Activated naive CD4-positive, alpha-beta T cell treated with anti-CD3 and anti-CD28 coated beads, Interleukin-2, amount 10 ng/mL, durations not matched to agents 7 days and 5 days (primary cell): ENCODE measurements around the gene ITGA11.
A peak's percentile ranks its signal among the peaks of the same experiment; 100 is the strongest.

ENCODE experiments used
- CTCF ChIA-PET: fragments of 350-600 bp; sonication (Branson Sonifier 250); formaldehyde crosslinking; loops from one replicate; lab custom pipeline; 2021; ENCODE audit warnings: antibody characterized with exemption; lab: Charles Lee
- DNase-seq: peaks from one replicate; pipeline ENCODE4 v3.0.0-alpha.2; 2020
- H3K27ac Mint-ChIP-seq: one replicate; pipeline ENCODE4 v1.8.0; 2021; ENCODE audit warnings: mild to moderate bottlenecking, moderate library complexity, mixed read lengths
- H3K27me3 Mint-ChIP-seq: one replicate; pipeline ENCODE4 v1.8.0; 2021; ENCODE audit warnings: mild to moderate bottlenecking, mixed read lengths
- H3K36me3 Mint-ChIP-seq: one replicate; pipeline ENCODE4 v1.8.0; 2021; ENCODE audit warnings: mixed read lengths
- H3K4me1 Mint-ChIP-seq: one replicate; pipeline ENCODE4 v1.8.0; 2021; ENCODE audit warnings: mixed read lengths
- H3K4me3 Mint-ChIP-seq: one replicate; pipeline ENCODE4 v1.8.0; 2021; ENCODE audit warnings: mild to moderate bottlenecking, moderate library complexity, mixed read lengths
- H3K9me3 Mint-ChIP-seq: one replicate; pipeline ENCODE4 v1.8.0; 2021; ENCODE audit warnings: mixed read lengths

Gene ITGA11

DNA sequence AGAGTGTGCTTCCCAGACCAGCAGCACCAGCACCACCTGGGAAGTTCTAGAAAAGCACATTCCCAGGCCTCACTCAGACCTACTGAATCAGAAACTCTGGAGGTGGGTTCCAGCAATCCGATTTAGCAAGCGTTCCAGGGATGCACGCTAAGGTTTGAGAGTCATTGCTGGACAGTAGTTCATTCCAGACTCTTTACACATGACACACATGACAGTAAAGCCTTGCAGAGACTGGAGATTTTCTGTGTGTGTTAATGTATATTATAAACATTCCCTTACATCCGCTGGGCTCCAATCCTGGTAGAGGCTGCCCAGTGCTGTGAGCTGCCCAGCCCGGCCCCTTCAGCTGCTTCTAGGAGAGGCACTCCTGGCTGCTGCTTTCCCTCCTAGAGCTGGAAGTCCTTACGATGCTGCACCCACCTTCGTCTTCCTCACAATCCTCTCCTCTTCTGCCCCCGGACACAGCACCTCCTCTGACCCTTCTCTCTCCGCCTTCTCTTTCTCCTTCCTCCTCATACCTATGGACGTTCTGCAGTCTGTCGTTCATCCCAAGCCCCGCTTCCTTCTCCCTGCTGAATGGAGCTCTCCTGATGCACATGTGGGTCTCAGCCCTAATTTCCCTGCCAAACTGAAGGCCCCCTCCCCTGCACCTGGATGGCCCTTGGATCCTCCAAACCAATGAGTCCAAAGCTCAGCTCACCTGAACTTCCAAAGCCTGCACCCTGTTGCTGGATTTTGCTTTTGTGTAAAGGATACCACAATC is 44.4 kb downstream of the ITGA11 start:
- no peak for DNase-seq
- CTCF ChIA-PET, result interaction anchor here (10.6 kb wide), 1 partner anchor 82 kb away, joined by 122 read pairs; no protein-coding TSS in a partner anchor
- Mint-ChIP-seq H3K9me3 (no peaks in the 10 kb centered on the region), H3K4me1 (peaks cover 14% of the 10 kb centered on the region), H3K27ac (no peak overlapping the region), H3K4me3 (no peak overlapping the region), H3K27me3 (peaks cover 32% of the 10 kb centered on the region), H3K36me3 (peaks cover 2% of the 10 kb centered on the region)

- Mint-ChIP-seq H3K4me1 (peaks cover 14% of the 10 kb centered on the region), H3K27ac (no peak overlapping the region), H3K36me3 (peaks cover 2% of the 10 kb centered on the region), H3K9me3 (no peaks in the 10 kb centered on the region), H3K27me3 (peaks cover 26% of the 10 kb centered on the region), H3K4me3 (no peak overlapping the region)
- DNase-seq, result no peak
- CTCF ChIA-PET, result interaction anchor here (10.6 kb wide), 1 partner anchor 81 kb away, joined by 122 read pairs; no protein-coding TSS in a partner anchor
These were observed 45.2 kb downstream of the ITGA11 start for GRCh38 chr15:68386587-68387288.

- H3K27ac Mint-ChIP-seq, result no peak overlapping the region
- CTCF ChIA-PET, result interaction anchor here (0.7 to 10.6 kb wide), 2 partner anchors 63 to 81 kb away, joined by 3 to 122 read pairs; no protein-coding TSS in a partner anchor
- DNase-seq, result no peak
- H3K36me3 Mint-ChIP-seq, result peaks cover 2% of the 10 kb centered on the region
- no peaks in the 10 kb centered on the region for H3K9me3 Mint-ChIP-seq
- peaks cover 20% of the 10 kb centered on the region for H3K27me3 Mint-ChIP-seq
- H3K4me1 Mint-ChIP-seq, result peaks cover 14% of the 10 kb centered on the region
- no peak overlapping the region for H3K4me3 Mint-ChIP-seq
These were observed 46.0 kb downstream of the ITGA11 start for GRCh38 chr15:68385671-68386586.

DNA sequence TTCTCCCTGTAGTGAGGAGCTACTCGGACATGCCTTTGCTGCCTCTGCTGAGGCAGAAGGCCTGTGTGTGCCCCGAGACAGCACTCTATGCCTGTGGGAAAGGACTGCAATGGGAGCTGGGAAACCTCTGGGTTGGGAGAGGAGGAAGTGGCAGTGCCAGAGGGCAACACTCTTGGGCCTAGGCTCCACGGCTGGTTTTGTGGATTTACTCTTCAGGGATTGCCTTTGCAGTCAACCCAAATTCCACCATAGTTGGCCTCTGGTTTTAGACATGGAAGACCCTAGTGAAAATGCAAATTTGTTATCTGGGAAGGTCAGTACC is 46.8 kb downstream of the ITGA11 start:
- peaks cover 2% of the 10 kb centered on the region for H3K36me3 Mint-ChIP-seq
- H3K4me1 Mint-ChIP-seq, result peaks cover 13% of the 10 kb centered on the region
- DNase-seq, result no peak
- H3K27me3 Mint-ChIP-seq, result peaks cover 13% of the 10 kb centered on the region
- no peak overlapping the region for H3K4me3 Mint-ChIP-seq
- CTCF ChIA-PET, result interaction anchor here (0.7 to 10.6 kb wide), 3 partner anchors 17 to 80 kb away, joined by 3 to 122 read pairs (median 4); no protein-coding TSS in a partner anchor
- no peak overlapping the region for H3K27ac Mint-ChIP-seq
- H3K9me3 Mint-ChIP-seq, result no peaks in the 10 kb centered on the region

DNA sequence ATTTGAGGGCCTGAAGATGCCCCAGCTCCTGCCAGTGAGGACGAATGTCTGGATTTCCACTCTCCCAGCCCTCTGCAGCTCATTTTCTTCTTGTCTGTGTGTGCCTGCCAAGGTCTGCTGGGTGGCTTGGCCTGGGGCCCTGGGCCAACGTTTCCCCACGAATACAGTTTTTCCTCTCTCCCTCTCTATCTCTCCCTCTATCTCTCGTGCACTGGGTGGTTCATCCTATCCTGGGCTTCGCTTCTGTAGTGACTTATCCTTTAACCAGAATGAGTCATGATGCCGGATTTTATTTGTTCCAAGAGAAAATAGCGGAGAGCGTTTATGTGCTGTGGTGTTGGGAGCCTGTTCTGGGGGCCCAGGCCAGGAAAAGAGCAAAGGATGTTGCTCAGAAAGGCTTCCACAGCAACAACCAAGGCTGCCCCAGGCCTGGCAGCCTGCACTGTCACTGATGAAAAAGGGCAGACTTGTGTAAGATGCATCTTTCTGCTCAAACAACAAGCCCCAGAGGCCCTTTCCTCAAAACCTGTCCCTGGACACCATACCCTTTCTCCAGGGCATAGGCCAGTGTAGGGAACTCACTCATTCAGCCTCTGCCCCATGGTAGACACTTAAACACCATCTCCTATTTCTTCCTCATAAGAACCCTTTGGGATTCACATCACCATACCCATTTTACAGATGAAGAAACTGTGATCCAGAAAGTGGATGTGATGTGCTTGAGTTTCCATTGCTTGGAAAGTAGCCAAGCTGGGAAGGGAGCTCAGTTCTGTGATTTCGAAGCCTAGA is 47.3 kb downstream of the ITGA11 start:
- DNase-seq, result no peak
- H3K36me3 Mint-ChIP-seq, result peaks cover 2% of the 10 kb centered on the region

DNA sequence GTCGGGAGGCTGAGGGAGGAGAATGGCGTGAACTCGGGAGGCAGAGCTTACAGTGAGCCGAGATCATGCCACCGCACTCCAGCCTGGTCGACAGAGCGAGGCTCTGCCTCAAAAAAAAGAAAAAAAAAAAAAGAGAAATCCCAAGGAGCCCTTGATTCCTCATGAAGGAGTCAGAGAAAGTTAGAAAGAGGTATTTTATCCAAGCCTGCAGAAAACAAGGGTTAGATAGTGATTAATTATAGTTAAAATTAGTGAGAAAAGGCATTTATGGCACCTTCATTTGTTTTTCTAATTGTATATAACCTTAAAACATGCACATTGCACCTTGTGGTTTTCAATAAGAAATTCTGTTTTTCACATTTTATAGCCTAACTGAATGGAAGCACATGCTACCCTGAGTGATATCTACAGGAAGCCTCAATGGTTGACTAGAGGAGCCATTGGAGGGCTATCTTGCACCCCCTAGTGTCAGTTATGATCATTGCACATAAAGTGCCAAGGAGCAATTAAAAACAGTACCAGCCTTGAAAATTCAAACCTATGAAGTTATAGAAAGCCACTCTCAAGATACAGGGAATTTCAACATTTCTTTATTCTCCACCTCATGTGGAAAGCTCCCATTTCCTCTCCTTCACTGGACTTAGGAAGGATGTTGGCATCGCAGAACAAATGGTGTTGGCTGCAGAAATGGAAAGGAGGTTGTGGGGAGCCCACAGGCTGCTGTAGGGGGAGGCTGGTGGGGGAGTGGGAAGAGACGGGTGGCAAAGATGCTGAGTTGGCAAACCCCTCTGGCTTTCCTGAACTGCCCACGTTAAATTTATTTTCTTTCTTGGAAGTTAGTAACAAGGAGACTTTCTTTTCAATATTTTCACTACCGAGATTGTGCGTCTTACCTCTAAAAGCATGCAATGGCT is 48.5 kb downstream of the ITGA11 start:
- Mint-ChIP-seq H3K4me3 (no peak overlapping the region), H3K4me1 (peaks cover 22% of the 10 kb centered on the region), H3K9me3 (no peaks in the 10 kb centered on the region), H3K27me3 (peaks cover 12% of the 10 kb centered on the region), H3K27ac (no peak overlapping the region), H3K36me3 (peaks cover 2% of the 10 kb centered on the region)
- CTCF ChIA-PET, result interaction anchor here (0.7 to 10.6 kb wide), 12 partner anchors 9 to 1447 kb away, joined by 3 to 122 read pairs (median 3); no protein-coding TSS in a partner anchor
- peak; percentile 58 for DNase-seq

More for the DNA sequence above, 47.3 kb downstream of the ITGA11 start:
- H3K4me1 Mint-ChIP-seq, result peaks cover 13% of the 10 kb centered on the region
- CTCF ChIA-PET, result interaction anchor here (0.7 to 10.6 kb wide), 6 partner anchors 16 to 132 kb away, joined by 3 to 122 read pairs (median 4); no protein-coding TSS in a partner anchor
- H3K27me3 Mint-ChIP-seq, result peaks cover 12% of the 10 kb centered on the region
- no peak overlapping the region for H3K27ac Mint-ChIP-seq
- no peaks in the 10 kb centered on the region for H3K9me3 Mint-ChIP-seq
- no peak overlapping the region for H3K4me3 Mint-ChIP-seq

DNA sequence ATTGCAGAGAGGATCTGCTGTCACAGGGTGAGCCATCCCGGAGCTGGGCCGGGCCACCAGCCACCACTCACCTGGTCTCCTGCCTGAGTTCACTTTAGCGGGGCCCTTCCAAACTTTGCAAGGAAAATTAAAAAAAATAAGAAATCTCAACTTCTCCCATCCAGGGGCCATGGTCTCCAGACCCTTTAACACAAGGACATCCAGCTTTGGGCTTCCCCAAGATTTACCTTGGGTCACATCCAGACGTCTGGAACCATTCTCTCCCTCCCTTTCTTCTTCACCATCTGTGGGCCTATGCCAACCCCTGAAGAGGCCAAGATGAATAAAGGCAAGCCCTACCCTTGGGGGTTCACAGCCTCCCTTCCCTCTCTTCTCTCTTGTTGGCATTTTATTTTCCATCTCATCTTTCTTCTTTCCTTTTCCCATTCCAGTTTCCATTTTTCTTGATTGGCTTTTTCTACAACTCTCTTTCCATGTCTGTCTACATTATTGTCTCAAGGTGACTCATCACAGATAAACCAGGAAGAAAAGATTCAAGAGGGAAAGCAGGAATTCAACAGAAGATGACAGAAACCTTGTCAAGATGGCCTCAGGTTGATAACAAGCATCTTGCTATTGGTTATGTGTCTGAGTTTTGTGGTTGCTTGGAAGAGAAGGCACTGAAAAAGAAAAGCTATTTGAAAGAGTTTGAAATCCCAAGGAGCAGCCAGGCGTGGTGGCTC is 49.5 kb downstream of the ITGA11 start:
- H3K4me3 Mint-ChIP-seq, result no peak overlapping the region
- H3K4me1 Mint-ChIP-seq, result peaks cover 24% of the 10 kb centered on the region
- no peak for DNase-seq
- H3K36me3 Mint-ChIP-seq, result peaks cover 2% of the 10 kb centered on the region
- CTCF ChIA-PET, result interaction anchor here (0.9 to 10.6 kb wide), 7 partner anchors 17 to 129 kb away, joined by 3 to 122 read pairs (median 3); no protein-coding TSS in a partner anchor
- no peaks in the 10 kb centered on the region for H3K9me3 Mint-ChIP-seq
- no peak overlapping the region for H3K27ac Mint-ChIP-seq
- peaks cover 12% of the 10 kb centered on the region for H3K27me3 Mint-ChIP-seq

DNA sequence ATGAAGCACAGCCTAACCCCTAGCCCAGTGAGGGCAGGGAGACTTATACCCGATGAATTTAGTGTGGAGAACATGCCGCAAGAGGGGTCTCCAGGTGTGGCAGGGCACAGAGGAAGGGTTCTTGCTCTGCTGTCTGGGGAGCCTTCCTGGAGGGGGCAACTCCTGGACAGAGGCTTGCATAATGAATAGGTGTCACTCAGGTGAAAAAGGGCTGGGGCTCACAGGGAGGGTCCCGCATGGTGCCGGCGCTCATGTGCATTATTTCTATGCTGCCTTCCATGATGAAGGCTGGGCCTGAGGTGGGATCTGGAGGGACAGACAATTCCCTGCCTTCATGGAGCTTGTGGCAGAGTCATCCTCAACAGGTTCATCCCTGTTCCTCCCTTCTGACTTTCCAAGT is 51.5 kb downstream of the ITGA11 start:
- no peak overlapping the region for H3K4me3 Mint-ChIP-seq
- CTCF ChIA-PET, result interaction anchor here (10.6 kb wide), 1 partner anchor 75 kb away, joined by 122 read pairs; no protein-coding TSS in a partner anchor

DNA sequence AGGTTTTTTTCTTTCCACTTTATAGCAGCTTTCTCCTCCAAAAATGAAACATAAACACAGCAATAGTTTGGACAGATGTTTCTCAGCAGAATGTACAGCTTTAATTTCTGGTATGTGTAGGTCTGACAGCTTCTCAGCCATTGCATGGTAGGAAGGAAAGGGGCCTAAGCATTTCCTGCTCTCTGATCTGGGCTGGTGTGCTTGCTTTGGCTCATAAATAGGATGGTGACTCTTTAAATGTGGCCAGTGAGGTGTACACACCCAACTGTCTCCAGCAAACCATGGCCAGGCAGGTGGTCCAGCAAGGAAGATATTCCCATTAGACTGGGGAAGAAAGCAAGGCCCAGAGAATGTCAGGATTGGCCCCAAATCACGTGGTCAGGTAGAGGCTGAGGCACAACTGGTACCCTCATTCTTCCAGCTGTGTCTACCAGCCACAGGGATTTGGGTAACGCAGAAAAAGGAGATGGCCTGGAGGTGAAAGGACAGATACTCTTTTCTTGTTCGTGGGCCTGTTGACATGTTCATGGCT is 52.1 kb downstream of the ITGA11 start:
- DNase-seq, result peak; percentile 34
- CTCF ChIA-PET, result interaction anchor here (0.8 to 10.6 kb wide), 5 partner anchors 14 to 127 kb away, joined by 3 to 122 read pairs (median 4); no protein-coding TSS in a partner anchor

More for the DNA sequence above, 51.5 kb downstream of the ITGA11 start:
- no peak overlapping the region for H3K27ac Mint-ChIP-seq
- H3K27me3 Mint-ChIP-seq, result peaks cover 12% of the 10 kb centered on the region
- H3K36me3 Mint-ChIP-seq, result peaks cover 2% of the 10 kb centered on the region
- no peak for DNase-seq
- H3K4me1 Mint-ChIP-seq, result peaks cover 24% of the 10 kb centered on the region
- no peaks in the 10 kb centered on the region for H3K9me3 Mint-ChIP-seq

GRCh38 chr15:68379058-68379758 is 52.8 kb downstream of the ITGA11 start:
- Mint-ChIP-seq H3K36me3 (peaks cover 2% of the 10 kb centered on the region), H3K4me3 (no peak overlapping the region), H3K9me3 (no peaks in the 10 kb centered on the region), H3K27ac (peak overlapping the region; percentile 82), H3K4me1 (peaks cover 24% of the 10 kb centered on the region), H3K27me3 (peaks cover 3% of the 10 kb centered on the region)
- DNase-seq, result no peak
- CTCF ChIA-PET, result interaction anchor here (0.8 to 10.6 kb wide), 5 partner anchors 14 to 126 kb away, joined by 3 to 122 read pairs (median 4); no protein-coding TSS in a partner anchor

More for the DNA sequence above, 52.1 kb downstream of the ITGA11 start:
- Mint-ChIP-seq H3K9me3 (no peaks in the 10 kb centered on the region), H3K4me1 (peaks cover 24% of the 10 kb centered on the region), H3K36me3 (peaks cover 2% of the 10 kb centered on the region), H3K27me3 (peaks cover 8% of the 10 kb centered on the region), H3K4me3 (no peak overlapping the region), H3K27ac (peak overlapping the region; percentile 82)

GRCh38 chr15:68378595-68378994 is 53.4 kb downstream of the ITGA11 start:
- DNase-seq, result no peak
- Mint-ChIP-seq H3K4me3 (no peak overlapping the region), H3K36me3 (peaks cover 2% of the 10 kb centered on the region), H3K27ac (no peak overlapping the region), H3K9me3 (no peaks in the 10 kb centered on the region), H3K4me1 (peaks cover 24% of the 10 kb centered on the region), H3K27me3 (no peaks in the 10 kb centered on the region)
- CTCF ChIA-PET, result interaction anchor here (1.1 to 10.6 kb wide), 3 partner anchors 13 to 73 kb away, joined by 3 to 122 read pairs (median 4); no protein-coding TSS in a partner anchor
